LNCaP clone FGC (cell line): ENCODE measurements around the gene APCDD1L.

Source experiments
- DNase-seq: peaks from one replicate; pipeline ENCODE4 v3.0.0-alpha.2; 2011; ENCODE audit warnings: low read depth
- H3K4me3 ChIP-seq: 2 replicates; pipeline ENCODE4 v1.5.1; 2011; ENCODE audit warnings: mild to moderate bottlenecking, low read depth, low read length, control low read depth
- CTCF ChIP-seq: IDR thresholded peaks from 2 replicates; pipeline ENCODE4 v1.5.1; 2012; ENCODE audit warnings: mild to moderate bottlenecking; ENCODE audit not compliant: control insufficient read depth, insufficient read depth; ENCODE audit errors: extremely low read depth

Gene APCDD1L

DNA sequence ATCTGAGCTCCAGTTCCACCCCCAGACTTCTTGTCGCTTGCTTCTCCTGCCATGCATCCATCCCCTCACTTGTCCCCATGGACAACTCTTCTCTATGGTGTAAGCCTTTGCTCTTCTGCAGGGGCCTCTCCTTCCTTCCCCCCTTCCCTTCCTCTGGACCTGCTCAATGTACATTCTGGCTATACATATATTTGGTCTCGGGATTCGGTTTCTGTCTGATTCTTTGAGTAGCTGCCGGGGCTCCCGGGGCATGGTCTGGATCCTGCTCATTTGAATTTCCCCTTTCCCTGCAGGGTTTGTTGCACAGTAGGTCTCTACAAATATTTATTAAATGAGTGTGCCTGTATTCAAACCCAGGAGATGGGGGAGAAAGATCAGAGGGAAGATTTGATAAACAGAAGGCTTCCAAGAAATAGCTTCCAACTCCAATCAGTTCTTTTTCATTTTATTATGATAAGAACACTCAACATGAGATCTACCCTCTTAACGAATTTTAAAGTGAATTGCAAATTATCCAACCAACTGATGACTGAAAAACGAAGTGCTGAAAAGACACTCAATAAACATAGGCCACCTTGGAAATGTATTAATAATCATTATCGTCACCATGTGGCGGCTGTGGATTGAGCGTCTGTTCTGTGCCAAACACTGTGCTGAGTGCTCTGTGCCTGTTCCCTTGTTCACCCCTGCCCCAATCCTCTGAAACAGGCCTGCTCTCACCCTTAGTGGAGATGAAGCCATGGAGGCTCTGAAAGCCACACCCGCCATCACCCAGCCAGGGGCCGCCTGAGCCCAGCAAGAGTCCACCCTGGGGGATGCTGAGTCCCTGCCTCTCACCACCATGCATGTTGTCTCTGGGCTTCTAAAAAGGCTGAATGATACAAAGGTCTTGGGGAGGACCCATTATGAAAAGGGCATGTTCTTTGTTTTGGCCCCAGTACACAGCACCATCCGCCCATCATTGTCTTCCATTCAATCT lies 34.3 kb upstream of the APCDD1L start:
- DNase-seq: no peak
- H3K4me3 ChIP-seq: no peak overlapping the region
- TF ChIP-seq CTCF: no peak

DNA sequence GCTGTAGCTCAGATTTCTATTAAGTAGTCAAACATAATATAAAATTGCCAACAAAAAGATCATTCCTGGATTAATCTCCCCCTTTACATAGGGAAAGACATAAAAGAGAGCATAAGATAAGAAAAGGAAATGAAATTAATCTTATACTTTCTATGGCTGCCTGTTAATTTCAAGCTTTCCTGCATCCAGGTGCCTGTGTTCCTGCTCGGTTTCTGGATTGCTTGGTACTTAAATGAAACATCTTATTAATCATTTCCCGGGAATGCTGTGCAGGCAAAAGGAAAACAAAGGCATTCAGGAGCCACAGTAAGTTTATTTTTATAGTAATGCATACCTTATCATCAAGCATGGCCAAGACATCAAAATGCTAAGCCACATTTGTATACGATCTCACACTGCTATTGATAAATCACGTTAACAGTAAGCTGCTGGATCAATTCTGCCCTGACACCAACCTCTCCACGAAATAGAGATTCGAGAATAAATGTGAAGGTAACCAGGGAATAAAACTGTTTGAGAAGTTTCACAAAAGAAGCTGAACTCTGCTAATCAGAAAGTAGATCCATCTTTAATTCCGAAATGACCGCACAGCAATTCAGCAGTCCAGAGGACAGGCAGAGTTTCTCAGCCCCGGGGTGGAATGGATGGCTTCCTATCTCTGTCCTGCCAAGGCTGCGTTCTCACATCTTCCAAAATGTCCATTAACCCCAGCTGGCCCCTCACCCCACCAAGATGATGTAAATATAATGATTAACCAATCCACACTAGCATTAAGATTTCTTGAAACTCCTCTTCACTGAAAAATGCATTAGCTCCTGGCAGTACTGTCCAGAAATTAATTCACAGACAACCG lies 32.6 kb upstream of the APCDD1L start:
- H3K4me3 ChIP-seq: no peak overlapping the region
- DNase-seq: no peak
- TF ChIP-seq CTCF: no peak

GRCh38 chr20:58546756-58547622 lies 31.8 kb upstream of the APCDD1L start:
- no peak for DNase-seq
- no peak overlapping the region for H3K4me3 ChIP-seq
- TF ChIP-seq CTCF: no peak

- no peak for TF ChIP-seq CTCF
- DNase-seq: no peak
- H3K4me3 ChIP-seq: no peak overlapping the region
Observed at GRCh38 chr20:58546416-58546711, 31.2 kb upstream of the APCDD1L start.

- DNase-seq: no peak
- H3K4me3 ChIP-seq: no peak overlapping the region
- TF ChIP-seq CTCF: no peak
Observed at GRCh38 chr20:58545565-58546415, 30.6 kb upstream of the APCDD1L start.

GRCh38 chr20:58544891-58545290 lies 29.7 kb upstream of the APCDD1L start:
- no peak for DNase-seq
- no peak for TF ChIP-seq CTCF
- no peak overlapping the region for H3K4me3 ChIP-seq
